ENCODE measurements around the gene SORCS2. TPM values are rescaled to one million over a fixed set of nuclear protein-coding genes. Genes with fewer than 3 reads are reported as not detected.

The SORCS2 gene
- total and polyA plus RNA-seq, 2 experiments from 2014 or later = 0.92 to 6.9 TPM

- Histone ChIP-seq H3K27me3 (no peaks in the 10 kb centered on the region), H3K4me1 (ENCODE audit: low read depth) (no peaks in the 10 kb centered on the region), H3K9me3 (ENCODE audit: low read depth) (no peaks in the 10 kb centered on the region), H3K4me3 (no peak overlapping the region), H3K36me3 (no peaks in the 10 kb centered on the region), H3K27ac (no peak overlapping the region)
- TF ChIP-seq CTCF (IDR thresholded peaks at IDR 0.05; ENCODE audit: low read depth, low read length) = no peak
- peak in 1 of 2 donors; percentile 22 for DNase-seq (ENCODE audit: low read depth in 1 of 2, low spot score in 1 of 2)
Observed at GRCh38 chr4:7546809-7547367, 354.6 kb downstream of the SORCS2 start.

DNA sequence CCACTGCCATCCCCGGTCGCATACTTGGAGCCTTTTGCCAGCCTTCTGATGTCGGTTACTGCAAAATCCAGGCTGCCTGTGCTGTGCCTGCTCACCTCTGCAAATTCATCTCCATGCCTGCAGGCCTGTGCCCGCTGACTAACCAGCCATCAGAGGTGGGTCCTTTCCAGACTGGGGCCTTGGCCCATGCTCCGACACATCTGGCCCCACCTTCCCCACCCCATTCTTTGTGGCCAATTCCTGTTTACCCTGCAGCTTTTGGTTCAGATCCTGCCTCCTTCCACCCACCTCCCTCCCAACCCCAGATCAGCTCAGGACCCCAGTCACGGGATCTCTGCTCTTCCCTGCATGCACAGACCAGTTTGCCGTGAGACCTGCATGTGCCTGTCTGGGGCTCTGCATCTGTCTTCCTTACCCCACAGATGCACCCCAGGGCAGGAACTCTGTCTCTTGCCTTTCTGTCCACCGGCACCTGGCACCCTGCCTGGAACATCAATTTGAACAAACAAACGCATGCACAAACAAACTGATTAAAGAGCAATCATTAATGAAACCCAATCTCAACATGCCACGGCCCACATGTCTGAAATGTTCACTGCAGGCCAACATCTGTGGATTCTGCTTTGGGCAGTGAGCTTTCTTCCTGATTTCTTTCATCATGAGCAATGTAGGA lies 355.2 kb downstream of the SORCS2 start:
- no peak for DNase-seq (ENCODE audit: low read depth in 1 of 2, low spot score in 1 of 2)
- Histone ChIP-seq H3K27me3 (no peaks in the 10 kb centered on the region), H3K36me3 (no peaks in the 10 kb centered on the region), H3K4me1 (ENCODE audit: low read depth) (no peaks in the 10 kb centered on the region), H3K9me3 (ENCODE audit: low read depth) (no peaks in the 10 kb centered on the region), H3K27ac (no peak overlapping the region), H3K4me3 (no peak overlapping the region)
- TF ChIP-seq CTCF (IDR thresholded peaks at IDR 0.05; ENCODE audit: low read depth, low read length) = no peak

GRCh38 chr4:7549866-7550265 lies 357.5 kb downstream of the SORCS2 start:
- Histone ChIP-seq H3K4me1 (ENCODE audit: low read depth) (no peaks in the 10 kb centered on the region), H3K27ac (no peak overlapping the region), H3K36me3 (no peaks in the 10 kb centered on the region), H3K27me3 (no peaks in the 10 kb centered on the region), H3K4me3 (no peak overlapping the region), H3K9me3 (ENCODE audit: low read depth) (no peaks in the 10 kb centered on the region)
- no peak for DNase-seq (ENCODE audit: low read depth in 1 of 2, low spot score in 1 of 2)
- no peak for TF ChIP-seq CTCF (IDR thresholded peaks at IDR 0.05; ENCODE audit: low read depth, low read length)

- Histone ChIP-seq H3K36me3 (no peaks in the 10 kb centered on the region), H3K4me3 (no peak overlapping the region), H3K27ac (no peak overlapping the region), H3K27me3 (no peaks in the 10 kb centered on the region), H3K9me3 (ENCODE audit: low read depth) (no peaks in the 10 kb centered on the region), H3K4me1 (ENCODE audit: low read depth) (no peaks in the 10 kb centered on the region)
- no peak for TF ChIP-seq CTCF (IDR thresholded peaks at IDR 0.05; ENCODE audit: low read depth, low read length)
- DNase-seq (ENCODE audit: low read depth in 1 of 2, low spot score in 1 of 2) = no peak
Observed at GRCh38 chr4:7552466-7552865, 360.1 kb downstream of the SORCS2 start.

GRCh38 chr4:7553280-7553679 lies 360.9 kb downstream of the SORCS2 start:
- Histone ChIP-seq H3K27me3 (no peaks in the 10 kb centered on the region), H3K27ac (no peak overlapping the region), H3K4me1 (ENCODE audit: low read depth) (no peaks in the 10 kb centered on the region), H3K9me3 (ENCODE audit: low read depth) (no peaks in the 10 kb centered on the region), H3K36me3 (no peaks in the 10 kb centered on the region), H3K4me3 (no peak overlapping the region)
- no peak for DNase-seq (ENCODE audit: low read depth in 1 of 2, low spot score in 1 of 2)
- no peak for TF ChIP-seq CTCF (IDR thresholded peaks at IDR 0.05; ENCODE audit: low read depth, low read length)

All from cardiac muscle cell (in vitro differentiated cells and primary cell).